MM.1S (cell line): Measurements from ENCODE around the gene MAP2K3.

Experiments
- EZH2 ChIP-seq: fragments of 300-600 bp; sonication (generic); optimal IDR thresholded peaks from 2 replicates; pipeline ENCODE3; 2017; ENCODE audit warnings: low read depth, mild to moderate bottlenecking, antibody characterized with exemption, low read length, mixed read lengths
- TF ChIP-seq, protein P1 (sequence below): fragments of 300-600 bp; sonication (generic); IDR thresholded peaks from 2 replicates; pipeline ENCODE4 v1.5.1; 2016; ENCODE audit warnings: antibody characterized with exemption, low read length, mixed read lengths

DNA sequence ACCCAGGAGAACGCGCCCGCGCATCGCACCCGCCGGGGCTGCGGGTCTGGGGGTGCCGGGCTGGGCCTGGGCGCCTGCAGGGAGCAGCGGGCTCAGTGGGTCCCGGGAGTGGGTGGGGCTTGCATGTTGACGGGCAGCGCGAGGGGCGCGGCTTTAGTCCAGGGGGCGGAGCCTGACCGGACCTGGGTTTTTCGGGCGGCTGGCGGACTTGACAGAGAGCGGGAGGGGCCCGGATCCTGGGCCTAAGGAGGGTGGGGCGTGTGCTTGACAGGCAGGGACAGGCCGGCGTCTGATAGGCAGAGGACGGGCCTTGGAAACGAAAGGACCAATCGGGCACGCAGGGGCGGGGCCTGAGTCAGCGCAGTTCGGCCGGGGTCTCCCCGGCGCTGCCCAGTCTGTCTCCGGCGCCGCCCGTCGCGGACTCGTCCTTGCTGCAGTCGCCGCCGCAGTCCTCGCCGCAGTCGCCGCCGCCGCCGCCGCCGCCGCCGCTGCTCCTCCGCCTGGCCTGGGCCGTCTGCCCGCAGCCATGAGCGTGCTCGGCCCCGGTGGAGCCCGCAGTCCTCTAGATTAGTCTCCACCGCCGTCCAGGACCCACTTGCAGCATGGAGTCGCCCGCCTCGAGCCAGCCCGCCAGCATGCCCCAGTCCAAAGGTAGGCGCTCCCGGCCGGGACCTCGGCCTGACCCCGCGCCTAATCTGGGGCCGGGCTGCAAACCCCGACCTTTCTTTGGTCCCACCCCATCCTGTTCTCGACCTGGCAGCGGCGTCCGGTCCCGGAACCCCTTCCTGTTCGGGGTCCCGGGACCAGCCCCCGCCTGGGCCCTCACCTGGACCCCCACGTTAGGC is at the start of gene MAP2K3:
- no peak for TF ChIP-seq EZH2
- TF ChIP-seq, protein P1, sequence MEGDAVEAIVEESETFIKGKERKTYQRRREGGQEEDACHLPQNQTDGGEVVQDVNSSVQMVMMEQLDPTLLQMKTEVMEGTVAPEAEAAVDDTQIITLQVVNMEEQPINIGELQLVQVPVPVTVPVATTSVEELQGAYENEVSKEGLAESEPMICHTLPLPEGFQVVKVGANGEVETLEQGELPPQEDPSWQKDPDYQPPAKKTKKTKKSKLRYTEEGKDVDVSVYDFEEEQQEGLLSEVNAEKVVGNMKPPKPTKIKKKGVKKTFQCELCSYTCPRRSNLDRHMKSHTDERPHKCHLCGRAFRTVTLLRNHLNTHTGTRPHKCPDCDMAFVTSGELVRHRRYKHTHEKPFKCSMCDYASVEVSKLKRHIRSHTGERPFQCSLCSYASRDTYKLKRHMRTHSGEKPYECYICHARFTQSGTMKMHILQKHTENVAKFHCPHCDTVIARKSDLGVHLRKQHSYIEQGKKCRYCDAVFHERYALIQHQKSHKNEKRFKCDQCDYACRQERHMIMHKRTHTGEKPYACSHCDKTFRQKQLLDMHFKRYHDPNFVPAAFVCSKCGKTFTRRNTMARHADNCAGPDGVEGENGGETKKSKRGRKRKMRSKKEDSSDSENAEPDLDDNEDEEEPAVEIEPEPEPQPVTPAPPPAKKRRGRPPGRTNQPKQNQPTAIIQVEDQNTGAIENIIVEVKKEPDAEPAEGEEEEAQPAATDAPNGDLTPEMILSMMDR: no peak
